ENCODE measurements around the gene FAM167B. TPM values are rescaled to one million over a fixed set of nuclear protein-coding genes. Genes with fewer than 3 reads are reported as not detected.

FAM167B gene
- polyA plus RNA-seq, 2 of the 4 experiments (the other 2 are of a cell fraction): 0.53 to 2.0 TPM

DNA sequence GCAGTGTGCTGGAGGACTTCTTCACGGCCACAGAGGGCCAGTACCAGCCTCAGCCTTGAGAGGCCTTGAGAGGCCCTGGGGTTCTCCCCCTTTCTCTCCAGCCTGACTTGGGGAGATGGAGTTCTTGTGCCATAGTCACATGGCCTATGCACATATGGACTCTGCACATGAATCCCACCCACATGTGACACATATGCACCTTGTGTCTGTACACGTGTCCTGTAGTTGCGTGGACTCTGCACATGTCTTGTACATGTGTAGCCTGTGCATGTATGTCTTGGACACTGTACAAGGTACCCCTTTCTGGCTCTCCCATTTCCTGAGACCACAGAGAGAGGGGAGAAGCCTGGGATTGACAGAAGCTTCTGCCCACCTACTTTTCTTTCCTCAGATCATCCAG is 38.6 kb downstream of the FAM167B start:
- ChIA-PET CTCF (interaction anchor here (1.1 kb wide), 1 partner anchor 30 kb away, joined by 3 read pairs; no protein-coding TSS in a partner anchor), POLR2A (no interaction called here)
- Histone ChIP-seq H3K27ac (no peak overlapping the region), H3K9me3 (no peaks in the 10 kb centered on the region), H3K4me2 (no peak overlapping the region), H3K4me1 (peaks cover 7% of the 10 kb centered on the region), H3K4me3 (no peak overlapping the region)
- ATAC-seq (peak in 1 of 2 experiments; percentile 24; a peak in 2 of 6 replicates), FAIRE-seq (no peak), DNase-seq (ENCODE audit: low read depth in 1 of 2, low spot score in 1 of 2) (no peak)
- TF ChIP-seq HOXA7 (CRISPR knock-in tag; IDR thresholded peaks at IDR 0.05): no peak
- no peak for TF ChIP-seq HEYL (CRISPR knock-in tag; IDR thresholded peaks at IDR 0.05)
- no peak for TF ChIP-seq FOSB (CRISPR knock-in tag; IDR thresholded peaks at IDR 0.05)
- TF ChIP-seq SMC3 (IDR thresholded peaks at IDR 0.05): no peak
- TF ChIP-seq NFE2L2 (conservative IDR thresholded peaks at IDR 0.05; ENCODE audit: low read length): no peak
- no peak for TF ChIP-seq HOXB5 (CRISPR knock-in tag; IDR thresholded peaks at IDR 0.05)
- TF ChIP-seq ZC3H11A (IDR thresholded peaks at IDR 0.05): no peak
- TF ChIP-seq, protein P1, sequence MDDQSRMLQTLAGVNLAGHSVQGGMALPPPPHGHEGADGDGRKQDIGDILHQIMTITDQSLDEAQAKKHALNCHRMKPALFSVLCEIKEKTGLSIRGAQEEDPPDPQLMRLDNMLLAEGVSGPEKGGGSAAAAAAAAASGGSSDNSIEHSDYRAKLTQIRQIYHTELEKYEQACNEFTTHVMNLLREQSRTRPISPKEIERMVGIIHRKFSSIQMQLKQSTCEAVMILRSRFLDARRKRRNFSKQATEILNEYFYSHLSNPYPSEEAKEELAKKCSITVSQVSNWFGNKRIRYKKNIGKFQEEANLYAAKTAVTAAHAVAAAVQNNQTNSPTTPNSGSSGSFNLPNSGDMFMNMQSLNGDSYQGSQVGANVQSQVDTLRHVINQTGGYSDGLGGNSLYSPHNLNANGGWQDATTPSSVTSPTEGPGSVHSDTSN (IDR thresholded peaks at IDR 0.05): no peak
- no peak for TF ChIP-seq GATA3 (IDR thresholded peaks at IDR 0.05; ENCODE audit: borderline replicate concordance)
- TF ChIP-seq, protein P2, sequence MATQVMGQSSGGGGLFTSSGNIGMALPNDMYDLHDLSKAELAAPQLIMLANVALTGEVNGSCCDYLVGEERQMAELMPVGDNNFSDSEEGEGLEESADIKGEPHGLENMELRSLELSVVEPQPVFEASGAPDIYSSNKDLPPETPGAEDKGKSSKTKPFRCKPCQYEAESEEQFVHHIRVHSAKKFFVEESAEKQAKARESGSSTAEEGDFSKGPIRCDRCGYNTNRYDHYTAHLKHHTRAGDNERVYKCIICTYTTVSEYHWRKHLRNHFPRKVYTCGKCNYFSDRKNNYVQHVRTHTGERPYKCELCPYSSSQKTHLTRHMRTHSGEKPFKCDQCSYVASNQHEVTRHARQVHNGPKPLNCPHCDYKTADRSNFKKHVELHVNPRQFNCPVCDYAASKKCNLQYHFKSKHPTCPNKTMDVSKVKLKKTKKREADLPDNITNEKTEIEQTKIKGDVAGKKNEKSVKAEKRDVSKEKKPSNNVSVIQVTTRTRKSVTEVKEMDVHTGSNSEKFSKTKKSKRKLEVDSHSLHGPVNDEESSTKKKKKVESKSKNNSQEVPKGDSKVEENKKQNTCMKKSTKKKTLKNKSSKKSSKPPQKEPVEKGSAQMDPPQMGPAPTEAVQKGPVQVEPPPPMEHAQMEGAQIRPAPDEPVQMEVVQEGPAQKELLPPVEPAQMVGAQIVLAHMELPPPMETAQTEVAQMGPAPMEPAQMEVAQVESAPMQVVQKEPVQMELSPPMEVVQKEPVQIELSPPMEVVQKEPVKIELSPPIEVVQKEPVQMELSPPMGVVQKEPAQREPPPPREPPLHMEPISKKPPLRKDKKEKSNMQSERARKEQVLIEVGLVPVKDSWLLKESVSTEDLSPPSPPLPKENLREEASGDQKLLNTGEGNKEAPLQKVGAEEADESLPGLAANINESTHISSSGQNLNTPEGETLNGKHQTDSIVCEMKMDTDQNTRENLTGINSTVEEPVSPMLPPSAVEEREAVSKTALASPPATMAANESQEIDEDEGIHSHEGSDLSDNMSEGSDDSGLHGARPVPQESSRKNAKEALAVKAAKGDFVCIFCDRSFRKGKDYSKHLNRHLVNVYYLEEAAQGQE (IDR thresholded peaks at IDR 0.05): no peak
- 100% methylated on average over 2 of the region's 3 CpGs for WGBS (ENCODE audit: missing lambda C conversion rate)

DNA sequence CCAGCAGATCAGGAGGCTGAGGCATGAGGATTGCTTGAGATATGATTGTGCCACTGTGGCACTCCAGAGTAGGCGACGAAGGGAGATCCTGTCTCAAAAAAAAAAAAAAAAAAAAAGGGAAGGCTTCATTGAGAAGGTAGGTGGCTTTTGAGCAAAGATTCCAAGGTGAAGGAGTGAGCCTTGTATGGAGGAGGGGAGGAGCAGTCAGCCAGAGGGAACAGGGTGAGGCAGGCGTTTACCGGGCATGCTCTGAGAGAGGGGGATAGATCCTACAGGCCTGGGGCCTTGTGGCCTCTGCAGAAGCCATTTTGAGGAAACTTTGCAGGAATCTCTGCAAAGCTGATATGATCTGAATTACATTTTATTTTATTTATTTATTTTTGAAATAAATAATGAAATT is 39.7 kb downstream of the FAM167B start:
- FAIRE-seq (no peak), DNase-seq (ENCODE audit: low read depth in 1 of 2, low spot score in 1 of 2) (no peak), ATAC-seq (no peak)
- CTCF ChIA-PET: interaction anchor here (1.1 to 2.4 kb wide), 2 partner anchors 31 to 39 kb away, joined by 3 to 8 read pairs; partner anchors contain the start of gene FAM167B
- POLR2A ChIA-PET: interaction anchor here (1.1 kb wide), 1 partner anchor 49 kb away, joined by 4 read pairs; the partner anchor contains the start of gene MARCKSL1
- TF ChIP-seq RNF2 (IDR thresholded peaks at IDR 0.05; ENCODE audit: borderline replicate concordance, low read depth) (no peak), HOXB13 (CRISPR knock-in tag; IDR thresholded peaks at IDR 0.05; ENCODE audit: low read depth) (no peak), EHF (CRISPR knock-in tag; IDR thresholded peaks at IDR 0.05) (no peak), MYC (IDR thresholded peaks at IDR 0.05; ENCODE audit: borderline replicate concordance, low read length) (no peak), MAZ (IDR thresholded peaks at IDR 0.05; ENCODE audit: borderline replicate concordance, low read depth, low read length) (no peak), FOSL2 (IDR thresholded peaks at IDR 0.05) (no peak), FOSL2 (CRISPR knock-in tag; IDR thresholded peaks at IDR 0.05) (no peak), FOXS1 (CRISPR knock-in tag; IDR thresholded peaks at IDR 0.05) (no peak), NPAS2 (CRISPR knock-in tag; IDR thresholded peaks at IDR 0.05; ENCODE audit: borderline replicate concordance) (no peak), HOXB5 (CRISPR knock-in tag; IDR thresholded peaks at IDR 0.05) (no peak), ZSCAN20 (CRISPR knock-in tag; IDR thresholded peaks at IDR 0.05) (no peak), BHLHE40 (IDR thresholded peaks at IDR 0.05; ENCODE audit: low read depth, low read length) (no peak), JUNB (IDR thresholded peaks at IDR 0.05) (no peak), HEYL (CRISPR knock-in tag; IDR thresholded peaks at IDR 0.05) (no peak), JUN (IDR thresholded peaks at IDR 0.05) (no peak)
- TF ChIP-seq, protein P3, sequence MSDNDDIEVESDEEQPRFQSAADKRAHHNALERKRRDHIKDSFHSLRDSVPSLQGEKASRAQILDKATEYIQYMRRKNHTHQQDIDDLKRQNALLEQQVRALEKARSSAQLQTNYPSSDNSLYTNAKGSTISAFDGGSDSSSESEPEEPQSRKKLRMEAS (IDR thresholded peaks at IDR 0.05): no peak
- TF ChIP-seq, protein P4, sequence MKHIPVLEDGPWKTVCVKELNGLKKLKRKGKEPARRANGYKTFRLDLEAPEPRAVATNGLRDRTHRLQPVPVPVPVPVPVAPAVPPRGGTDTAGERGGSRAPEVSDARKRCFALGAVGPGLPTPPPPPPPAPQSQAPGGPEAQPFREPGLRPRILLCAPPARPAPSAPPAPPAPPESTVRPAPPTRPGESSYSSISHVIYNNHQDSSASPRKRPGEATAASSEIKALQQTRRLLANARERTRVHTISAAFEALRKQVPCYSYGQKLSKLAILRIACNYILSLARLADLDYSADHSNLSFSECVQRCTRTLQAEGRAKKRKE (CRISPR knock-in tag; IDR thresholded peaks at IDR 0.05; ENCODE audit: low read depth): no peak
- TF ChIP-seq, protein P5, sequence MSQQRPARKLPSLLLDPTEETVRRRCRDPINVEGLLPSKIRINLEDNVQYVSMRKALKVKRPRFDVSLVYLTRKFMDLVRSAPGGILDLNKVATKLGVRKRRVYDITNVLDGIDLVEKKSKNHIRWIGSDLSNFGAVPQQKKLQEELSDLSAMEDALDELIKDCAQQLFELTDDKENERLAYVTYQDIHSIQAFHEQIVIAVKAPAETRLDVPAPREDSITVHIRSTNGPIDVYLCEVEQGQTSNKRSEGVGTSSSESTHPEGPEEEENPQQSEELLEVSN (IDR thresholded peaks at IDR 0.05; ENCODE audit: borderline replicate concordance, low read depth): no peak
- TF ChIP-seq, protein P6, sequence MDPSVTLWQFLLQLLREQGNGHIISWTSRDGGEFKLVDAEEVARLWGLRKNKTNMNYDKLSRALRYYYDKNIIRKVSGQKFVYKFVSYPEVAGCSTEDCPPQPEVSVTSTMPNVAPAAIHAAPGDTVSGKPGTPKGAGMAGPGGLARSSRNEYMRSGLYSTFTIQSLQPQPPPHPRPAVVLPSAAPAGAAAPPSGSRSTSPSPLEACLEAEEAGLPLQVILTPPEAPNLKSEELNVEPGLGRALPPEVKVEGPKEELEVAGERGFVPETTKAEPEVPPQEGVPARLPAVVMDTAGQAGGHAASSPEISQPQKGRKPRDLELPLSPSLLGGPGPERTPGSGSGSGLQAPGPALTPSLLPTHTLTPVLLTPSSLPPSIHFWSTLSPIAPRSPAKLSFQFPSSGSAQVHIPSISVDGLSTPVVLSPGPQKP (IDR thresholded peaks at IDR 0.05; ENCODE audit: low read depth, low read length): no peak
- TF ChIP-seq, protein P7, sequence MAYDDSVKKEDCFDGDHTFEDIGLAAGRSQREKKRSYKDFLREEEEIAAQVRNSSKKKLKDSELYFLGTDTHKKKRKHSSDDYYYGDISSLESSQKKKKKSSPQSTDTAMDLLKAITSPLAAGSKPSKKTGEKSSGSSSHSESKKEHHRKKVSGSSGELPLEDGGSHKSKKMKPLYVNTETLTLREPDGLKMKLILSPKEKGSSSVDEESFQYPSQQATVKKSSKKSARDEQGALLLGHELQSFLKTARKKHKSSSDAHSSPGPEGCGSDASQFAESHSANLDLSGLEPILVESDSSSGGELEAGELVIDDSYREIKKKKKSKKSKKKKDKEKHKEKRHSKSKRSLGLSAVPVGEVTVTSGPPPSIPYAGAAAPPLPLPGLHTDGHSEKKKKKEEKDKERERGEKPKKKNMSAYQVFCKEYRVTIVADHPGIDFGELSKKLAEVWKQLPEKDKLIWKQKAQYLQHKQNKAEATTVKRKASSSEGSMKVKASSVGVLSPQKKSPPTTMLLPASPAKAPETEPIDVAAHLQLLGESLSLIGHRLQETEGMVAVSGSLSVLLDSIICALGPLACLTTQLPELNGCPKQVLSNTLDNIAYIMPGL (CRISPR knock-in tag; IDR thresholded peaks at IDR 0.05; ENCODE audit: borderline replicate concordance): no peak
- H3K9me3 ChIP-seq: no peaks in the 10 kb centered on the region
- peaks cover 16% of the 10 kb centered on the region for H3K4me1 ChIP-seq
- H3K27ac ChIP-seq: no peak overlapping the region
- H3K4me2 ChIP-seq: no peak overlapping the region
- H3K4me3 ChIP-seq: no peak overlapping the region
- WGBS (ENCODE audit: missing lambda C conversion rate): 88% methylated on average over 4 of the region's 4 CpGs
